OCI-LY3 (cell line): ENCODE data around the gene AGAP1.

Experiments
- CTCF ChIP-seq: fragments of 200-600, 300-600 bp; sonication (generic); IDR thresholded peaks from 2 replicates; pipeline ENCODE4 v1.5.1; 2014; ENCODE audit warnings: antibody characterized with exemption, low read length, low read depth
- EZH2phosphoT487 ChIP-seq: fragments of 200-600 bp; shearing (Covaris generic); IDR thresholded peaks from 2 replicates; pipeline ENCODE4 v1.6.1; 2018; ENCODE audit warnings: antibody characterized with exemption, mixed run types, low read depth

- no peak for TF ChIP-seq CTCF
- no peak for TF ChIP-seq EZH2phosphoT487
These were observed 401.0 kb downstream of the AGAP1 start for GRCh38 chr2:235894839-235895238.
